ENCODE results near the gene STIL.

GRCh38 chr1:47226121-47226838 lies 87.7 kb downstream of the STIL start:
- TF ChIP-seq YY1 (IDR thresholded peaks at IDR 0.05) (no peak), SP1 (IDR thresholded peaks at IDR 0.05) (no peak), CTCF (IDR thresholded peaks at IDR 0.05; ENCODE audit: low read depth, low read length, missing input control) (no peak), RAD21 (IDR thresholded peaks at IDR 0.05) (no peak), TAF1 (conservative IDR thresholded peaks at IDR 0.05) (no peak), REST (IDR thresholded peaks at IDR 0.05) (no peak), FOXA1 (IDR thresholded peaks at IDR 0.05) (no peak), RXRA (IDR thresholded peaks at IDR 0.05) (no peak)

Measured in liver (tissue), 3 donors.